Measurements from ENCODE around the gene SP7.
"Not testable (repeated sequence)": the region's sequence is repeated elsewhere in the genome, so short reads cannot be mapped to it uniquely, and the experiment has no call there.

Gene SP7

DNA sequence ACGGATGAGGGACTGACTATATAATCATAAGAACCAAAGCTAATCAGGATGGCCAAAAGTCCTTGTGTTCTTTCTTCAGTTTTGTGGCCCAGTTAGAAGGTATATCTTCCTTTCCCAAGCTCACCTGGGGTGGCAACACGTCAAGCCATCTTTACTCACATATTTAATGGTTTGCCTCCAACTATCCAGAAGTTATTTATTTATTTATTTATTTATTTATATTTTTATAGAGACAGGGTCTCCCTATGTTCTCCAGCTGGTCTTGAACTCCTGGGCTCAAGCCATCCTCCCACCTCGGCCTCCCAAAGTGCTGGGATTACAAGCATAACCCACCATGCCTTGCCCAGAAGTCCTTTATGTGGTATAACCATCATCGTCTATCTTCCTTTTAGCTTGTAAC is 11.8 kb upstream of the SP7 start:
- in situ Hi-C loops (cut with MboI; ENCODE audit: low sequenced_read_pairs), result loop anchor here (10.0 kb wide), 1 partner anchor 157 kb away; the partner anchor contains the start of genes NPFF and TARBP2

DNA sequence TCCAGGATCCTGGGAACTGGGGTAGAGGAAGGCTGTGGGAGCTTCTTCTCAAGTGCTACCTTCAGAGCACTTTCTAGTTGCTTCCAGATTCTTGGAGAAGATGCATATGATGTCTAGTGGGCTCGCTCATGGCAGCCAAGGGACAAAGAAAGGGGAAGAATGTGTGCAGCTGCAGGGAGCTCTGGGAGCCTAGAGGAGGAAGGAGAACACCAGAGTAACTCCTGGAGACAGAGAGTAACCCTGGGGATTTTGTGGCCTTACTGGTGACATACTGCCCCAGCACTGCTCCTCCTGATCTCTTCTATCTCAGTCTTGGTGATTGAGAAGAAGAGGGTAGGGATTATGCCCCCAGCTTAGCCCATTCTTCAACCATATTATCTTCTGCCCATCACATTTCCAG is 10.3 kb upstream of the SP7 start:
- in situ Hi-C loops (cut with MboI; ENCODE audit: low sequenced_read_pairs), result loop anchor here (10.0 kb wide), 1 partner anchor 158 kb away; the partner anchor contains the start of genes NPFF and TARBP2

DNA sequence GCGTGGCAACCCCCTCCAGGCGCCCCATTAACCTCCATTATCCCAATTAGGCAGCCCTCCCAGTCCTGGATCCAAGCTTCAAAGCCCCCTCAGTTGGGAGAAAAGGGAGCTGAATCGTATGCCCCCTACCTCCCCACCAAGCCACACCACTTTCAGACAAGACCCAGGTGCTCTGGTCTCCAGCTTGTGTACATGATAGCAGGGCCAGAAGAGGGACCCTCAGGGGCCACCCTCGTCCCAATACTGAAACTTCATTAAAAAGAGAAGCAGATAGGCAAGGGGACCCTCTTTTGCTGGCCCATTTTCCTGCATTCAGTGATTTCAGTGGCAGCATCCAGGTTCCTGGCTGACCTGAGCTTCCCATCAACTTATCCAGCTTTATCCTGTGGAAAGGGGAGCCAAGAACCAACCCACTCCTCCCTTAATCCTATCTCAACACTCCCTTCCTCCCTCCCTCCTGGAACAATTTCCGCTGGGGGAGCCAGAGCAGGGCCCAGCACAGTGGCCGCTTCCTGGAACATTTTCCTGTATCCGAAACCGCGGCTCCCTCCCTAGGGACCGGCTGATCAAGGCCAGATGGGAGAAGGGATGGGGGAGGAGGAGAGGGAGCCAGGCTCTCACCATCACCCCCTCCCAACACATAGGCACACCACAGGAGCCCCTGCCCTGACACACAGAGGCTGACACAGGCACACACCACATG is 9.5 kb upstream of the SP7 start:
- in situ Hi-C loops (cut with MboI; ENCODE audit: low sequenced_read_pairs), result loop anchor here (10.0 kb wide), 1 partner anchor 159 kb away; the partner anchor contains the start of genes NPFF and TARBP2

DNA sequence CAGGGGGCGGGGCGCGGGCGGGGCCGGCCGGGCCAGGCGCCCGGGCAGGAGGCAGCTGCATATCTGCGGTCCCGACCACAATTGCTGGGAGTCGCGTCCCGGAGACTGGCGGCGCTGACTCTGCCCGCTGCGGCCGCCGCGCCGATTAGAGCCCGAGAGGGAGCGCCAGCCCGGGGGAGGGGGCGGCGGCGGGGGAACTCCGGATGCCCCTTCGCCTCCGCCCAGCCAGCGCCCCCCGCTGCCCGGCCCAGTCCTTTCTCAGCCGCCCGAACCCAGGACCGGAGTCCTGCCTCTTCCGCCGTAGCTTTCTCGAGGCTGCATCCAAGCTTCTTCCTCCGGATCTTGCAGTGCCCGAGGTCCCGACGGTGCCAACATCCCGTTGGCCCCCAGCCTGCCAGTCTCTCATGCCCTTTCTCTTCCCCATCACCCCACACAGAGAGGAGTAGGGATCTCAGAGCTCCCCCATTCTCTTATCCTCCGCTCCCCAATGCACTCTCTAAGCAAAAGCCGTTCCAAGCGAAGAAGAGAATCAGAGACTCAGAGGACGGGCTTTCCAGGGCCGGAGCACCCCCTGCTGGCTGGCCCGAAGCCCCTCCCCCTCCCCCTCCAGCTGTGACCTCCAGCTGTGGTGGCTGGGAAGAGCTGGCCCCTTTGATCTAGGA is 8.8 kb upstream of the SP7 start:
- in situ Hi-C loops (cut with MboI; ENCODE audit: low sequenced_read_pairs), result loop anchor here (10.0 kb wide), 1 partner anchor 160 kb away; the partner anchor contains the start of genes NPFF and TARBP2

DNA sequence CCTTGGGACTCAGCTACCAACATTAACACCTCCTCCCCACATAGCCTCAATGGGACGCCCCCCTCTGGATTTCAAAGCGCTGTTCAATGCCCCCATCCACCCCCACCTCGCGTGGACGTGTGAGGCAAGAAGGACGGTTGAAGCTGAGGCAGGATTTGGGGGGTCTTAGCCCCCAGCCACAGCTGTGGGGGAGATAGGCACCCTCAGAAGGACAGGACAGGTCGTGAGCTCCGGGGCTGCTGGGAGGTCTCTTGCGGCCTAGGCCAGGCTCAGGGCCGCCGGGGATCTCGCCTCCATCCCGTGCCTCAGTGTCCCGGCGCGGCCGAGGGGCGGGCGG is 8.3 kb upstream of the SP7 start:
- in situ Hi-C loops (cut with MboI; ENCODE audit: low sequenced_read_pairs), result loop anchor here (10.0 kb wide), 1 partner anchor 160 kb away; the partner anchor contains the start of genes NPFF and TARBP2

DNA sequence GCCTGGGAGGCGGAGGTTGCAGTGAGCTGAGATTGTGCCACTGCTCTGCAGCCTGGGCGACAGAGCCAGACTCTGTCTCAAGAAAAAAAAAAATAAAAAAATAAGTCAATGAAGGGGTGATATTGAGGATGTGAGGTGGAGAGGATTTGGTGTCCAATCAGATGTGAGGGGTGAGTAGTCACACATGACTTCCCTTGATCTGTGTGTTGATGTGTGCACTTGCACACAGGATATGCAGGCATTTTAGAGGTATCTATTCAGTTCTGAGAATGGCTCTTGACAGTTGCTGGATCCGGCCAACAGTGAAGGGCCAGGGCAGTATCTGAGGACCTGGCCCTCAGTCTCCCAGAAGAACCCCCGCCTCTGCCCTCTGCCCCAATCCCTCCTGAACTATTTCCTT is 7.8 kb upstream of the SP7 start:
- in situ Hi-C loops (cut with MboI; ENCODE audit: low sequenced_read_pairs), result loop anchor here (10.0 kb wide), 1 partner anchor 161 kb away; the partner anchor contains the start of genes NPFF and TARBP2

DNA sequence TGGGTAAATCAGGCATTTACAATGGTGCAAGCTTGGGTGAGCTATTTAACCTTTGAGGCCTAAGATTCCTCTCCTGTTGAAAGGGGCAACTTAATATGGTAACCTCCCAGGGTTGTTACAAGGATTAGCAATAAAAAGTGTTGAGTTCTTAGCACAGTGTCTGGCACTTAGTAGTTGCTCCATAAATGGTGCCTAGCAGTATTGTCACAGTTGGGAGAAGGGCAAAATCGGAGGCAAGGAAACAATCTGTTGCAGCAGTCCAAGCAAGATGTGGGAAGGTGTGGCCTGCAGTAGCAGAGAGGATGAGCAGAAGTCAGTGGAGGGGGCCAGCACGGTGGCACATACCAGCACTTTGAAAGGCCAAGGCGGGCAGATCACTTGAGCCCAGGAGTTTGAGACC is 7.3 kb upstream of the SP7 start:
- in situ Hi-C loops (cut with MboI; ENCODE audit: low sequenced_read_pairs), result loop anchor here (10.0 kb wide), 1 partner anchor 161 kb away; the partner anchor contains the start of genes NPFF and TARBP2

DNA sequence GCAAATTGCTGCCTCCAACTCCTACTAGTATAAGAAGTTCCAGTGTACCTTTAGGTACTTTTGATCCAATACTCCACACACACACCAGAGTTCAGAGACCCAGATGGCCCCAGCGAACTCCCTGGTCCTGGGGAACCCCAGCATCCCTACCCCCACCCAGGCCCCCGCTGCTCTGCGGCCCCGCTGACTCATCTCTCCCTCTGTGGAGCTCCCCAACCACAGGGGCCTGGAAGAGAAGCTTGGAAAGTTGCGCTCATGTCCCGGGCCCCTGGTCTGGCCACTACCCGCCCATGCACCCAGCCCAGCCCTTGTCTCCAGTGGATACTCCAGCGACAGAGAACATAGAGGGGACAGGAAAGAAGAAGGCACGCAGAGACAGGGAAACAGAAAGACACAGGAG is 4.2 kb upstream of the SP7 start:
- in situ Hi-C loops (cut with MboI; ENCODE audit: low sequenced_read_pairs), result loop anchor here (10.0 kb wide), 1 partner anchor 164 kb away; the partner anchor contains the start of genes NPFF and TARBP2

DNA sequence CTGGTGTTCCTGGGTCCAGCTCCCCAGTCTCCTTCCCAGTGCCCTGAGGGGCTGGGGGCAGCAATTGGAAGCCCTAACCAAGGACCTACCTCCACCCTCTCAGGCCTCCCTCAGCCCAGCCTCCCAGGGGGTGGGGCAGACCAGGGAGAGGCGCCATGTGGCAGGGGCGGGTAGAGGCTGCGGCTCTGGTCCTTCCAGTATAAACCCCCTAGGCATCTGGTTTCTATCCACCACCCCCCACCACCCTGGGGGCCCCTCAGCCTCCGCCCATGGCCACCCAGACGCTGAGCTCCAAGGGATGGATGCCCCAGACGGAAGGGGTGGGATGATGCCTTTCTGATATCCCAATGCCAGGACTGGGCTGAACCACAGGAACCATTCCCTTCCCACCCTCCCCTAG is 2.8 kb upstream of the SP7 start:
- in situ Hi-C loops (cut with MboI; ENCODE audit: low sequenced_read_pairs), result no loop called here

DNA sequence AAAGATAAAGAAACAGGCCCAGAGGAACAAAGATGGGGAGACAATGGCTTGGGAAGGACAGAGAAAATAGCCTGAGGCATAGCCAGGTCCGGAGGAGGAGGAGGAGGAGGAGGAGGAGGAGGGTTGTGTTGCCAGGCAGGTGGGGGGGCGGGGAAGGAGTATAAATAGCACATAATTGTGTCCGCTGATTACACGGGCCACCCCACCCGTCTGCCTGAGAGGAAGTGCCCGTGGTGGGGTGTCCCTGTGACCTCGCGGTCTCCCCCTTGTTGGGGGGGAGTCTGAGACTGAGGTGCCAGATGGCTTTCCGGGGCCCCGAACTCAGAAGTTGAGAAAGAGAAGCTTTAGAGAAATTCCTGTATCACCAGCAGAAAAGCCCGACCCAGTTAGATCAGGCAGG is 1.9 kb upstream of the SP7 start:
- in situ Hi-C loops (cut with MboI; ENCODE audit: low sequenced_read_pairs), result no loop called here

DNA sequence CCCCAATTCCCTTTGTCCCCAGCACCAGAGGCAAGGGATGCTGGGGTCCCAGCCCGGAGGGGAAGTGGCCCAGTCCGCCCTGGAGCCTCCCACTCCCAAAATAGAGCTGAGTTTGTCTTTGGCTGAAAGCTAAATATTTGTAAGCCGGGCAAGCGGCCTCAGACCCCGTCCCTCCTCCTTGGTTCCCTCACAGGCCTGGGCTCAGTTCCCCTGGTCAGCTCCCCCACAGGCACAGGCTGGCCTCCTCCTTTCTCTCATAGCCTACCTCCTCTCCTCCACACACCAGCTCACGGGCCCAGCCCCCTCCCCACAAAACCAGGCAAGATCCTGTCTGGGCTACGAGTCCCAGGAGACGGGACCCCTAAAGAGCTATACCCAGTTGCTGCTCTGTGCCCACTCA is 1.3 kb downstream of the SP7 start:
- in situ Hi-C loops (cut with MboI; ENCODE audit: low sequenced_read_pairs), result no loop called here

DNA sequence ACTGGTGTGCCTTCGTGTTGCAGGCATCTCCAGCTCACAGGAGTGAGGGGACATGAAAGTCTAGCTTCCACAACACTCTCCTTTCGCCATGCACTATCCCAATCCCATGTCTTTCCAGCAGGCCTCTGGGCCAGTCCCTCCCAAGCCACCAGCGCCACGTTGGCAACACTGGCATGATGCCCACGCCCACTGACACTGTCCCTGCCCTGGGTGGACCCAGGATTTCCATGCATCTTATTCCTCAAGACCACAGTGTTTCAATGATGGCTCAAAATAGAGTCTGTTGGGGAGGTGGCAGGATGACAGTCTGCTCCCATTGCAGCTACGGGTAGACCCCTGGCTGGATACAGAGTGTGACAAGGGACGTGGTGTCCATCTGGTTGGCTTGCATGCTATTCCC is 2.3 kb downstream of the SP7 start:
- in situ Hi-C loops (cut with MboI; ENCODE audit: low sequenced_read_pairs), result no loop called here

DNA sequence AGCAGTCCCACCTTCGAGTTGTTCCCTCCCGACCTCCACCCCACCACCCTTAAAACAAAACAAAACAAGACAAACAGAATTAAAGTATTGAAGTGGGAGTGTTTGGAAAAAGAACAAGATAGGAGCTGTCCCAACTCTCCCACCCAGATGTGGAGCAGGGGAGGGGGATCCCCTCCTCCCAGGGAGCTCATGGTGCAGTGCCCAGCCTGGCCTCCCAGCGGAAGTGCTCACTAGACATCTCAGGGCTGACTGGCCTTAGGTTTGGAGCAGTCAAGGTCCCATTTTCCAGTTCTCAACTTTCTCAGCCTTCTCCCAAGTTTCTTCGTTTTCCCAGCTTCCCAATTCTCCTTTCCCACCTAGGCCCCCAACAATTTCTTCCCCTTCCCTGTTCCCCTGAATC is 2.9 kb downstream of the SP7 start:
- in situ Hi-C loops (cut with MboI; ENCODE audit: low sequenced_read_pairs), result no loop called here

DNA sequence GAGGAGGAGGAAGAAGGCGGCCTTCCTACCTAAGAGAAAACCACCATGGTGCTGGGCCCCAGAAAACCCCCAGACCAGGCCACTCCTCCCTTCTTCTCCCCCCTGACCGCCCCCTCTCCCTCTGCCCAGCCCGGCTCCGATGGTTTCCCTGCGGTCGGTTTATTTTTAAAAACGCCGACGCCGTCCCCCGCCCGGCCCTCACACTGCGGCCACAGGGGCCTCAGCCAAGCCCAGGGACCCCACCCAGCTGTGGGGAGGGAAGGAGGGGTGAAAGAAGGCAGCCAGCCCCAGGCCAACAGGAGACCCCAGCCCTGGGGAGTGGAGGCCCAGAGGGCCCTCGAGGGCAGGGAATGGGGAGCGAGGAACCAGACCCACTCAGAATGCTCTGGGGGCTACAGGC is 3.4 kb downstream of the SP7 start:
- in situ Hi-C loops (cut with MboI; ENCODE audit: low sequenced_read_pairs), result no loop called here

DNA sequence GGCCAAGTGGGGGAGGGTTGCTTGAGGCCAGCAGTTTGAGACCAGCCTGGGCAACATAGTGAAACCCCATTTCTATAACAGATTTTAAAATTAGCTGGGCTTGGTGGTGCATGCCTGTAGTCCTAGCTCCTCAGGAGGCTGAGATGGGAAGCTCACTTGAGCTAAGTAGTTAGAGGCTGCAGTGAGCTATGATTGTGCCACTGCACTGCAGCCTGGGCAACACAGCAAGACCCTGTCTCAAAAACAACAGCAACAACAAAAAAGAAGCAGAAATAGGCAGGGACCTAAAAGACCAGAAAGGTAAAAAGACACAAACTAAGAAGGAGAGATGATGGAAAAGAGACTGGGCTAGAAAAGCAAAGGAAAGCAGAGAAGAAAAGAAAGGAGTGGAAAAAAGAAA is 3.8 kb downstream of the SP7 start:
- in situ Hi-C loops (cut with MboI; ENCODE audit: low sequenced_read_pairs), result not testable (repeated sequence)

DNA sequence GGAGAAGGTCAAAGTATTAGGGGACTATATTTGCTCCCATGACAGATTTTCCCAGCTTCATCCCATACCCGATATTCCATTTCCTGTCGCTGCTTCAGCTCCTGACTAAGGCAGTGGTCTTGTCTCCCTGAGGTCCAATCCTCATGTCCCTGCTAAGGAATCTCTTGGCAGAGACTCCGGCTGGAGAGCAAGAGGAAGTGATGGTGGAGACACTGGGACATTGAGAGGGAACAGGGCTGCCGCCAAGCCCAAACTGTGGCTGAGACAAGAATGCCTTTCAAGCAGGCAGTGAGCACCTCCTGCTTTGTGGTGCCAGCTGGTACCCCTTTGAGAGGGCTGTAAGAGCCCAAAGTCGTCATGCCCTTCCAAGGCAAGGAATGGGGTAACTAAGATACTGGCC is 5.5 kb downstream of the SP7 start:
- in situ Hi-C loops (cut with MboI; ENCODE audit: low sequenced_read_pairs), result no loop called here

DNA sequence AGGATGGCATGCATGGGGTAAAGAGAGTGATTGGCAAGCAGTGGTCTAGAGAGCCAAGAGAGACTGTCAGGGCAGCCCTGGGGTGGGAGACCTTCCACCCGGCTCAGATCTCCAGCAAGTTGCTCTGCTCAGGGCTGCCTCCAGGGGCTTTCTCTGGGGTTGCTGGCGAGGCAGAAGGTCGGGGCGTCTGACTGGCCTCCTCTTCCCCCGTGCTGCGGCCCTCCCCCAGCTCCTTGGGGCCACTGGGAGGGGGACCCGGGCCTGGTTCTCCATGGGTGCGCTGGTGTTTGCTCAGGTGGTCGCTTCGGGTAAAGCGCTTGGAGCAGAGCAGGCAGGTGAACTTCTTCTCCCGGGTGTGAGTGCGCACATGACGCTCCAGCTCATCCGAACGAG is 8.1 kb downstream of the SP7 start:
- in situ Hi-C loops (cut with MboI; ENCODE audit: low sequenced_read_pairs), result no loop called here

DNA sequence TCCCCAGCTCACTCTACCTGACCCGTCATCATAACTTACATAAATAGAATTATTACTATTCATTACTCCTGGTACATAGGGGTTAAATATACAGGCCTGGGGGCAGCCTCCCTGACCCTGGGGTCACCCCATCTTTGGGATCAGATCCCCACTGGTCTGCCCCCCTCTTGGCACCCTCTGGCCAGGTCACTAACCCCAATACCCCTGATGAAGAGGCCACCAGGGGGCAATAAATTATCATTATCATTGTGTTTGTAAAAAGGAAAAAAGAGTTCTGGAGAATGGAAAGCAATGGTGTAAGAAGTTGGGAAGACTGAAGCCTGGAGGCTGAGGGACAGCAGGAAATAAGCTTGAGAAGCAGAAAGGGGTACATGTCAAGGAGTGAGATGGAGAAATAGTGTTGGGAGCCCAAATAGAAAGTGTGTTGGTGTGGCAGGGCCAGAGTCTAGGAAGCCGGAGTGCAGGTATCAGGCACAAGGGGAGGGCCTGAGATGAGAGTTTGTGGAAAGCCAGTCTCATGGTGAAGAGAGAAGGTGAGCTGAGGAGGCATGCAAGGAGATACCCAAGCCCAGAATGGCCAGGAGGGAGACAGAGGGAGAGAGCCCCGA is 8.6 kb downstream of the SP7 start:
- in situ Hi-C loops (cut with MboI; ENCODE audit: low sequenced_read_pairs), result no loop called here

DNA sequence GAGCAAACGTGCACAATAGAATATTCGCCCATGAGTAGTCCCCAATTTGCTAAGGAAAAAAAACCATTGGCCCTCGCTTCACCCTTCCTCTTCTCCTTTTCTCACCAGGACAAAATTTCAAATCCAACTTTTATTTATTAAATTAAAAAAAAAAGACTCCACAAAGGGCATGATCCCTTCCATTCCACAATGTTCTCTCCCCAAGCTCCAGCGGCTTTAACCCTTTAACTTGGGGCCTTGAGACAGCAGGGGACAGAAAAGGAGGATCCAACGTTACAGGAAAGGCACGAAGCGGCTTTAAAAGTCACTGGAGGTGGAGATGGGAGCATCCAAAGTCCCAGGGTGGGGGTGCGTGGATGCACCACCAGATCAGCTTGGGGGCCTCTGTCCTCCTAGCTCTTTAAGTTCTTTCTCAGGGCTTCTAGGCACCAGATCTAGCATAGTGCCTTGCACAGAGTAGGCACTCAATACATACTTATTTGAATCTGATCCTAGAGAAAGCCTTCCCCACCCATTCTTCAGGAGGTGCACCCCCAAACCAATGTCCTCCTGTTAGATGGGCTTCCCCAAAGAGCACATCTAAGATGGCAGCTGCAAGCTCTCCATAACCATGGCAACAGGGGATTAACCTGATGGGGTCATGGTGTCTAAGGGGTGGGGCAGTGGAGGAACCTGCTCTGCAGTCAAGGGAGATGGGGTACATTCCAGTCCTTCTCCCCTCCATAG is 9.5 kb downstream of the SP7 start:
- in situ Hi-C loops (cut with MboI; ENCODE audit: low sequenced_read_pairs), result no loop called here

DNA sequence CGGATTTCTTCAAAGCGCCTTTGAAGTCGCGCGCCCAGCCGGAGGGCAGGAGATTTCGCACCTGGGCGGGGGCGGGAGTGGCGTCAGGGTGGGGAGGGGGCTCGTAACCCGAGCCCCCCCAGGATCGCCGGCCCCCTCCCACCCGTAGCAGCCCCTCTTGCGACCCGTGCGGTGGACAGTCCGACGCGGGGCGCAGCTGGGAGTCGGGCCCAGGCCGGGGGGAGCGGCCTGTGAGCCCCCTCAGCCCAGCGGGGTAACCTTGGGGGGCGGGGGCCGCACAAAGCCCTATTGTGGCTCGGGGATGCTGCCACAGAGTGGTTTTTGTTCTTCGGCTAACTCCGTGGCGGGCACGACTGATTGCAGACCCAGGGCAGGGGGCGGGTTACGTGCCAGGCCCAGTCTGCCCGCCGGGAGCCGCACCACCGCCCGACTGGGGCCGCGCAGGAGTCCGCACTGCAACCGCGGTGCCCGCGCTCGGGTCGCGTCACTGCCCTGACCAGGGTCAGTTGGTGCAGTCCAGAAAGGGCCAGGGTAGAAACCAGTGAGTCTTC is 10.6 kb downstream of the SP7 start:
- in situ Hi-C loops (cut with MboI; ENCODE audit: low sequenced_read_pairs), result no loop called here
